Type B pancreatic cell (in vitro differentiated cells): Measurements from ENCODE around the gene CASK. TPM values are rescaled to one million over a fixed set of nuclear protein-coding genes. Genes with fewer than 3 reads are reported as not detected.

Source experiments
- DNase-seq: peaks from one replicate; pipeline ENCODE4 v3.0.0; 2021; ENCODE audit warnings: mixed read lengths; ENCODE audit not compliant: unreplicated experiment; ENCODE audit errors: extremely low spot score
- H3K27ac Mint-ChIP-seq: 2 replicates; pipeline ENCODE4 v1.8.0; 2021; ENCODE audit warnings: mild to moderate bottlenecking, mixed read lengths
- H3K27me3 Mint-ChIP-seq: 2 replicates; pipeline ENCODE4 v1.8.0; 2021; ENCODE audit warnings: mixed read lengths
- H3K36me3 Mint-ChIP-seq: 2 replicates; pipeline ENCODE4 v1.8.0; 2021; ENCODE audit warnings: mixed read lengths
- H3K4me1 Mint-ChIP-seq: one replicate; pipeline ENCODE4 v1.8.0; 2021; ENCODE audit warnings: mixed read lengths; ENCODE audit not compliant: unreplicated experiment
- H3K4me3 Mint-ChIP-seq: 2 replicates; pipeline ENCODE4 v1.8.0; 2021; ENCODE audit warnings: mild to moderate bottlenecking, mixed read lengths
- H3K9me3 Mint-ChIP-seq: 2 replicates; pipeline ENCODE4 v1.8.0; 2021; ENCODE audit warnings: mixed read lengths
- total RNA-seq: library from RNA; stranded (reverse); gene quantifications from 2 replicates; pipeline ENCODE4 v1.2.1, GENCODE V29; 2021; ENCODE audit warnings: low replicate concordance
- TF ChIP-seq, protein P1 (sequence below): fragments of 200-600 bp; sonication (generic); conservative IDR thresholded peaks from 2 replicates; pipeline ENCODE4 v1.5.0; 2021; ENCODE audit warnings: antibody characterized with exemption, mild to moderate bottlenecking

The CASK gene
- total RNA-seq, 1 donor from 2014 or later = 93.8 TPM

DNA sequence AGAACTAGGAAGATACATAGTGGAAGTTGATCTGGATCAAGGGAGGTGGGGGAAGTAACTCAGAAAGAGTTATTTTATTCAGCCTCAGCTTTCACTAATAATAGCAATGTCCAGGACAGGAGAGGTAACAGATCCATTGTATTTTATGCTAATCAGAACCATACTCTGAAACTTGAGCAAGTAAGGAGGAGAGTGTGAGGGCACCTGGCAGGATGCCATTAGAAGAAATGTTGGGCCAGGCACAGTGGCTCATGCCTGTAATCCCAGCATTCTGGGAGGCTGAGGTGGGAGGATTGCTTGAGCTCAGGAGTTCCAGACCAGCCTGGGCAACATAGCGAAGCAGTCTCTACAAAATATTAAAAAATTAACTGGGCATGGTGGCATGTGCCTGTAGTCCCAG is 218.3 kb downstream of the CASK start:
- no peaks in the 10 kb centered on the region for H3K27me3 Mint-ChIP-seq
- no peak for DNase-seq
- no peaks in the 10 kb centered on the region for H3K4me1 Mint-ChIP-seq
- H3K27ac Mint-ChIP-seq = no peak overlapping the region
- H3K36me3 Mint-ChIP-seq = no peaks in the 10 kb centered on the region
- TF ChIP-seq, protein P1, sequence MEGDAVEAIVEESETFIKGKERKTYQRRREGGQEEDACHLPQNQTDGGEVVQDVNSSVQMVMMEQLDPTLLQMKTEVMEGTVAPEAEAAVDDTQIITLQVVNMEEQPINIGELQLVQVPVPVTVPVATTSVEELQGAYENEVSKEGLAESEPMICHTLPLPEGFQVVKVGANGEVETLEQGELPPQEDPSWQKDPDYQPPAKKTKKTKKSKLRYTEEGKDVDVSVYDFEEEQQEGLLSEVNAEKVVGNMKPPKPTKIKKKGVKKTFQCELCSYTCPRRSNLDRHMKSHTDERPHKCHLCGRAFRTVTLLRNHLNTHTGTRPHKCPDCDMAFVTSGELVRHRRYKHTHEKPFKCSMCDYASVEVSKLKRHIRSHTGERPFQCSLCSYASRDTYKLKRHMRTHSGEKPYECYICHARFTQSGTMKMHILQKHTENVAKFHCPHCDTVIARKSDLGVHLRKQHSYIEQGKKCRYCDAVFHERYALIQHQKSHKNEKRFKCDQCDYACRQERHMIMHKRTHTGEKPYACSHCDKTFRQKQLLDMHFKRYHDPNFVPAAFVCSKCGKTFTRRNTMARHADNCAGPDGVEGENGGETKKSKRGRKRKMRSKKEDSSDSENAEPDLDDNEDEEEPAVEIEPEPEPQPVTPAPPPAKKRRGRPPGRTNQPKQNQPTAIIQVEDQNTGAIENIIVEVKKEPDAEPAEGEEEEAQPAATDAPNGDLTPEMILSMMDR = no peak
- no peaks in the 10 kb centered on the region for H3K9me3 Mint-ChIP-seq
- H3K4me3 Mint-ChIP-seq = no peak overlapping the region

DNA sequence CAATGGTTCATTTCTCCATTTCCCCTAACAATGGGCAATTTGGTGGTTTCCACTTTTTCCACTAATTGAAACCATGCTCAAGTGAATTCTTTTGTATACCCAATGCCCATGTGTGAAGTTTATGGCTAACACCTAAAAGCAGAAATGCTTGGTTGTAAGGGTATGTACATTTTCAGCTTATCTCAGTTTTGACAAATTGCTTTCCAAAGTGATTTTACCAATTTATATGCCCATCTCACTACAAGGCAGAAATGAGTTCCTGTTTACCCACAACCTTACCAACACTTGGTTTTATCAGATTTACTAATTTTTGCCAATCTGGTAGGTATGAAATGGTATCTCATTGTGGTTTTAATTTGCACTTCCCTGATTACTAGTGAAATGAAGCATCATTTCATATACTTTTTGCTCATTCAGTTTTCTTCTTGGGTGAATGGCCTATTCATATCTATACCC is 219.8 kb downstream of the CASK start:
- Mint-ChIP-seq H3K36me3 (no peaks in the 10 kb centered on the region), H3K4me1 (no peaks in the 10 kb centered on the region), H3K27me3 (no peaks in the 10 kb centered on the region), H3K4me3 (no peak overlapping the region), H3K9me3 (no peaks in the 10 kb centered on the region), H3K27ac (no peak overlapping the region)
- no peak for DNase-seq
- TF ChIP-seq, protein P1 = no peak

DNA sequence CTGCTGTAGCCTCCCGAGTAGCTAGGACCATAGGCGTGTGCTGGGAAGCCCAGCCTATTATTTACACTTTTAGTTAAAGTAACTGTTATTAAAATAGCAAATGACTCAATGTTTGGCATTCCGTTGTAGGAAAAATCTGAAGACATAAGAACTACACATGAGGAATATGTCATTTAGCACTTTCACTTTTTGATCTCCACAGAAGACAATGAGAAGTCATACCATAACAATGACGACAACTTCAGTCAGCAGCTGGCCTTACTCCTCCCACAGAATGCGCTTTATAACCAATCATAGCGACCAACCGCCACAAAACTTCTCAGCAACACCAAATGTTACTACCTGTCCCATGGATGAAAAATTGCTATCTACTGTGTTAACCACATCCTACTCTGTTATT is 227.9 kb downstream of the CASK start:
- Mint-ChIP-seq H3K36me3 (peaks cover 3% of the 10 kb centered on the region), H3K9me3 (no peaks in the 10 kb centered on the region), H3K4me1 (no peaks in the 10 kb centered on the region), H3K27me3 (no peaks in the 10 kb centered on the region), H3K27ac (no peak overlapping the region), H3K4me3 (no peak overlapping the region)
- no peak for DNase-seq
- TF ChIP-seq, protein P1 = no peak

DNA sequence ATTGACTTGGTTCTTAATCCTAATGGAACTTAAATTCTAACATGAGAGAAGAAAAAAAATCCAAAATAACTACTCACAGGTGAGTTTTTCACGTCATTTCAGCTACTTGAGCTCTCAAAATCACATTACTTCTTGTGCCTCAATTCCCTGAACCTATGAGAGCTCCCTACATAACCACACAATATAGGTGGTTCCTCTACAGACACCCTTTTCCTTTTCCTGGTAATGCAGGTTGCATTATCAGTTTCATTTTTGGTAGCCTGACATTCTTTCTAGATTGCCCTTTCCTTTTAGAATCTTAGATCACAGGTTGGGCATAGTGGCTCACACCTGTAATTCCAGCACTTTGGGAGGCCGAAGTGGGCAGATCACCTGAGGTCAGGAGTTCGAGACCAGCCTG is 230.3 kb downstream of the CASK start:
- Mint-ChIP-seq H3K27ac (no peak overlapping the region), H3K27me3 (no peaks in the 10 kb centered on the region), H3K36me3 (peaks cover 3% of the 10 kb centered on the region), H3K4me1 (no peaks in the 10 kb centered on the region), H3K9me3 (no peaks in the 10 kb centered on the region), H3K4me3 (no peak overlapping the region)
- no peak for DNase-seq
- TF ChIP-seq, protein P1 = no peak

DNA sequence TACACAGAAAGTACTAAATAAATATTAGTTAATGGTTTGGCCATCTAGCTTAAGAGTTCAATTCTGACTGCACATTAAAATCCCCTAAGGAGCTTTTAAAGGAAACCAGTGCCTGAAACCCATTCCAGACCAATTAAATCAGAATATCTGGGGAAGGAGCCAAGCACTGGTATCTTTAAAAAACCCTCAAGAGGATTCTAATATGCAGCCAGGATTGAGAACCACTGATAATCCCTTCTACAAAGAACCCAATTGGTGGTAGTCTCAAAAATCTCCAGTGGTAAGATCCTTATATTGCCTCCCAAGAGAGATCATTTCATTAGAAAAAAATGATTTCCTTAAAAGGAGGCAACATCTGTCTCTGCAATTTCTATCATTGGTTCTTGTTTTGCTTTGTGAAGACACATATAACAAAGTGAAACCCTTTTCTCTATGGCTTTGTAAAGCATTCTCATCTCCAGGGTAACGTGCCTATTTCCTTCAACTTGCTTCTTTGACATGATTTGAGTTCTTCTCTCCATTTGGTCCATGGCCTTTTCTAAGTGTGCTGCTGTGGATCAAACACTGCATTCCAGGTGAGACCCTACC is 231.1 kb downstream of the CASK start:
- no peak overlapping the region for H3K27ac Mint-ChIP-seq
- no peaks in the 10 kb centered on the region for H3K9me3 Mint-ChIP-seq
- H3K27me3 Mint-ChIP-seq = no peaks in the 10 kb centered on the region
- H3K4me1 Mint-ChIP-seq = no peaks in the 10 kb centered on the region
- TF ChIP-seq, protein P1 = no peak
- peaks cover under 1% of the 10 kb centered on the region for H3K36me3 Mint-ChIP-seq
- DNase-seq = no peak
- no peak overlapping the region for H3K4me3 Mint-ChIP-seq

DNA sequence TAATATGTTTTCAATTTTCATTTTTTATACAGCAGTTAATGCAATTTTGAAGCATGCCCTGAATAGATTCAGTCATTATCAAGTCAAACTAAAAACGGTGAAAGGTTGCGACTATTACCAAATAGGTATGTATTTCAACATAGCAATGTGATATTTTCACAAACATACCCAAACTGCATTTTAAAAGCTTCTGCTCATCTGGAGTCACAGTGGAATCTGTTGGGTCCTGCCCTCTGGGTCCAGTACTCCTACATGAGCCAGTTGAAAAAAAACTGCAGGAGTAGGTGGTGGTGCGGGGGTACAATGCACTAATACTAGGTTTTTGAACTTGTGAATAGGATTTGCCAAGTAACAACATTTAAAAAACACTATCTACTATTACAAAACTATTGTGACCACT is 233.6 kb downstream of the CASK start:
- Mint-ChIP-seq H3K27me3 (no peaks in the 10 kb centered on the region), H3K4me3 (no peak overlapping the region), H3K27ac (no peak overlapping the region), H3K4me1 (no peaks in the 10 kb centered on the region), H3K9me3 (no peaks in the 10 kb centered on the region), H3K36me3 (no peaks in the 10 kb centered on the region)
- DNase-seq = no peak
- TF ChIP-seq, protein P1 = no peak
